HEK293T (cell line): ENCODE measurements around the gene RPLP2.

Source experiments
- ARNT ChIP-seq: fragments of 450-650 bp; IDR thresholded peaks from 2 replicates; pipeline ENCODE4 v1.6.1; 2017; ENCODE audit warnings: mild to moderate bottlenecking
- BHLHE40 ChIP-seq: fragments of 450-650 bp; IDR thresholded peaks from 2 replicates; pipeline ENCODE4 v1.6.1; 2016; ENCODE audit warnings: mild to moderate bottlenecking, moderate library complexity, borderline replicate concordance
- FOXA1 ChIP-seq: fragments of 450-650 bp; IDR thresholded peaks from 2 replicates; pipeline ENCODE4 v1.6.1; 2016; ENCODE audit warnings: mild to moderate bottlenecking
- FOXK2 ChIP-seq: fragments of 450-650 bp; IDR thresholded peaks from 2 replicates; pipeline ENCODE4 v1.6.1; 2016; ENCODE audit warnings: mild to moderate bottlenecking
- FOXM1 ChIP-seq: fragments of 450-650 bp; IDR thresholded peaks from 2 replicates; pipeline ENCODE4 v1.6.1; 2017; ENCODE audit warnings: mild to moderate bottlenecking, borderline replicate concordance
- HDGF ChIP-seq: fragments of 450-650 bp; IDR thresholded peaks from 2 replicates; pipeline ENCODE4 v1.6.1; 2017; ENCODE audit warnings: antibody characterized with exemption, borderline replicate concordance
- LEF1 ChIP-seq: fragments of 450-650 bp; IDR thresholded peaks from 2 replicates; pipeline ENCODE4 v1.6.1; 2017; ENCODE audit warnings: mild to moderate bottlenecking, borderline replicate concordance
- NFRKB ChIP-seq: fragments of 450-650 bp; IDR thresholded peaks from 2 replicates; pipeline ENCODE4 v1.6.1; 2016; ENCODE audit warnings: mild to moderate bottlenecking, moderate library complexity
- SP1 ChIP-seq: fragments of 450-650 bp; IDR thresholded peaks from 2 replicates; pipeline ENCODE4 v1.6.1; 2017
- SUZ12 ChIP-seq: fragments of 450-650 bp; IDR thresholded peaks from 2 replicates; pipeline ENCODE4 v1.6.1; 2016; ENCODE audit warnings: mild to moderate bottlenecking
- TF ChIP-seq, protein P1 (sequence below): fragments of 450-650 bp; IDR thresholded peaks from 2 replicates; pipeline ENCODE4 v1.6.1; 2016

DNA sequence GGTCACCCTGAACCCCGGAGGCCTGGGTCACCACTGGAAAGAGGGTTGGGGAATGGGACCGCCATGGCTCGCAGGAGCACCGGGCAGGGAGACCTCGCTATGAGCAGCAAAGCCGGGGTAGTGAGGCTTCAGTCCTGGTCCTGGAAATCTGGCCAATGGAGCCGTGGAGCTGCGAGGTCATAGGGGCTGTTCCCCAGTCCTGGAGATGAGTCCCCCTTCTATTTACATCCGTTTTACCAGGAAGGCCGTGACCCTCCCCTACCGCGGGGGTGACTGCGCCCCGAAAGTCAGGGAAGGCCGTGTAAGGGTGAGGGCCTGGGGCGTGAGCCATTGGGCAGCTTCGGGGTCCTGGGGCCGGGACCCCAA, 5.2 kb upstream of the RPLP2 start:
- TF ChIP-seq ARNT: no peak
- no peak for TF ChIP-seq LEF1
- no peak for TF ChIP-seq SP1
- TF ChIP-seq FOXA1: no peak
- TF ChIP-seq NFRKB: no peak
- TF ChIP-seq FOXK2: no peak
- TF ChIP-seq FOXM1: no peak
- TF ChIP-seq, protein P1, sequence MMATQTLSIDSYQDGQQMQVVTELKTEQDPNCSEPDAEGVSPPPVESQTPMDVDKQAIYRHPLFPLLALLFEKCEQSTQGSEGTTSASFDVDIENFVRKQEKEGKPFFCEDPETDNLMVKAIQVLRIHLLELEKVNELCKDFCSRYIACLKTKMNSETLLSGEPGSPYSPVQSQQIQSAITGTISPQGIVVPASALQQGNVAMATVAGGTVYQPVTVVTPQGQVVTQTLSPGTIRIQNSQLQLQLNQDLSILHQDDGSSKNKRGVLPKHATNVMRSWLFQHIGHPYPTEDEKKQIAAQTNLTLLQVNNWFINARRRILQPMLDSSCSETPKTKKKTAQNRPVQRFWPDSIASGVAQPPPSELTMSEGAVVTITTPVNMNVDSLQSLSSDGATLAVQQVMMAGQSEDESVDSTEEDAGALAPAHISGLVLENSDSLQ: no peak
- TF ChIP-seq BHLHE40: no peak
- no peak for TF ChIP-seq SUZ12
- no peak for TF ChIP-seq HDGF
